Fibroblast of the aortic adventitia (primary cell): ENCODE data around the gene DPH7. TPM values are rescaled to one million over a fixed set of nuclear protein-coding genes. Genes with fewer than 3 reads are reported as not detected.
"Not testable (repeated sequence)": the region's sequence is repeated elsewhere in the genome, so short reads cannot be mapped to it uniquely, and the experiment has no call there.

Experiments
- DNase-seq: peaks from one replicate; pipeline ENCODE4 v3.0.0-alpha.2; 2010; ENCODE audit warnings: low read depth
- H3K4me3 ChIP-seq: 2 replicates; pipeline ENCODE4 v1.5.1; 2011; ENCODE audit warnings: low read depth, mild to moderate bottlenecking, control low read depth, low read length, moderate library complexity
- total RNA-seq: library from RNA; depleted of rRNA; stranded (reverse); fragments of >200 nt; gene quantifications from 2 replicates; pipeline ENCODE4 v1.2.3, GENCODE V29; 2012; ENCODE audit warnings: low replicate concordance
- TF ChIP-seq, protein P1 (sequence below): IDR thresholded peaks from 2 replicates; pipeline ENCODE4 v1.5.1; 2011; ENCODE audit warnings: mild to moderate bottlenecking, low read length, control low read depth, inconsistent platforms; ENCODE audit not compliant: insufficient read depth

The DPH7 gene
- total RNA-seq, 1 donor = 16.1 TPM

- TF ChIP-seq, protein P1, sequence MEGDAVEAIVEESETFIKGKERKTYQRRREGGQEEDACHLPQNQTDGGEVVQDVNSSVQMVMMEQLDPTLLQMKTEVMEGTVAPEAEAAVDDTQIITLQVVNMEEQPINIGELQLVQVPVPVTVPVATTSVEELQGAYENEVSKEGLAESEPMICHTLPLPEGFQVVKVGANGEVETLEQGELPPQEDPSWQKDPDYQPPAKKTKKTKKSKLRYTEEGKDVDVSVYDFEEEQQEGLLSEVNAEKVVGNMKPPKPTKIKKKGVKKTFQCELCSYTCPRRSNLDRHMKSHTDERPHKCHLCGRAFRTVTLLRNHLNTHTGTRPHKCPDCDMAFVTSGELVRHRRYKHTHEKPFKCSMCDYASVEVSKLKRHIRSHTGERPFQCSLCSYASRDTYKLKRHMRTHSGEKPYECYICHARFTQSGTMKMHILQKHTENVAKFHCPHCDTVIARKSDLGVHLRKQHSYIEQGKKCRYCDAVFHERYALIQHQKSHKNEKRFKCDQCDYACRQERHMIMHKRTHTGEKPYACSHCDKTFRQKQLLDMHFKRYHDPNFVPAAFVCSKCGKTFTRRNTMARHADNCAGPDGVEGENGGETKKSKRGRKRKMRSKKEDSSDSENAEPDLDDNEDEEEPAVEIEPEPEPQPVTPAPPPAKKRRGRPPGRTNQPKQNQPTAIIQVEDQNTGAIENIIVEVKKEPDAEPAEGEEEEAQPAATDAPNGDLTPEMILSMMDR = no peak
- DNase-seq = no peak
- no peak overlapping the region for H3K4me3 ChIP-seq
Observed at GRCh38 chr9:137516144-137516917, 62.4 kb downstream of the DPH7 start.

DNA sequence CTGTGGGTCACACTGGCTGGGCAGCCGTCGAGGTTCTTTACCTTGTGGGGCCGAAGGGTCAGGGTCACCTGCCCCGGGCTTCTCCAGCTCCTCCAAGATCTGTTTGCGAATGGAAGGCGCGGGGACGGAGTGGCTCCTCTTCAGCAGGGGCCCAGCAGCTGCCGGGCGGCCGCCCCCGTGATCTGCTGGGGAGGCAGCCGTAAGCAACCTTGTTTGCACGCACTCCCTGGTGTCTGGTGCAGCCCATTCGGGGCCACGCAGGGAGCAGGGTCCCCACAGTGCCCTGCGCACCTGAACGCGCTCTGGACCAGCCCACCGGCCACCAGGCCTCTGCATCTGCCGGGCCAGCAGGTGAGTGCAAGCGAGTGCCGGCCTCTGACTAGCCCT, 63.4 kb downstream of the DPH7 start:
- H3K4me3 ChIP-seq = no peak overlapping the region
- TF ChIP-seq, protein P1 = no peak
- DNase-seq = no peak

DNA sequence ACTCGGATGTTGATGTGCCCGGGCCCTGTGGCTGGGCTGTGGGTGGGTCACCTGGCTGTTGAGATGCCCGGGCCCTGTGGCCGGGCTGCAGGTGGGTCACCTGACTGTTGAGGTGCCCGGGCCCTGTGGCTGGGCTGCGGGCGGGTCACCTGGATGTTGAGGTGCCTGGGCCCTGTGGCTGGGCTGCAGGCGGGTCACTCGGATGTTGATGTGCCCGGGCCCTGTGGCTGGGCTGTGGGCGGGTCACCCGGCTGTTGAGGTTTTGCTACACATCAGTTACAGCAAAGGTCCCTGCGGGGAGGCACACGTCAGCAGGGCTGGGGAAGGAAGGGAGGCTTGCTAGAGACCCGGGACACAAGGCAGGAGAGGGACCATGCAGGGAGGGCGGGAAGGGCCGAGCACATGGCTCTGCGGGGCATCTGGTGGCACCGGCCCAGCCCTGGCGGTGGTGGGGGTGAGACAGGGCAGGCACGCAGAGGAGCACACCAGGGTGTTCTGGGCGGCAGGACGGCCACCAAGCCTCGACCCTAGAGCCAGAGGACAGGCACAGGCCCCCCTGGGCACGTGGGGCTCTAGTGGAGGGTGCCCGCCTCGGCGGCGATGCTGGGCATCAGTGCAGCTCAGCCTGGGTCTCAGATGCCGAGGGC, 63.9 kb downstream of the DPH7 start:
- TF ChIP-seq, protein P1 = no peak
- no peak for DNase-seq
- H3K4me3 ChIP-seq = no peak overlapping the region

DNA sequence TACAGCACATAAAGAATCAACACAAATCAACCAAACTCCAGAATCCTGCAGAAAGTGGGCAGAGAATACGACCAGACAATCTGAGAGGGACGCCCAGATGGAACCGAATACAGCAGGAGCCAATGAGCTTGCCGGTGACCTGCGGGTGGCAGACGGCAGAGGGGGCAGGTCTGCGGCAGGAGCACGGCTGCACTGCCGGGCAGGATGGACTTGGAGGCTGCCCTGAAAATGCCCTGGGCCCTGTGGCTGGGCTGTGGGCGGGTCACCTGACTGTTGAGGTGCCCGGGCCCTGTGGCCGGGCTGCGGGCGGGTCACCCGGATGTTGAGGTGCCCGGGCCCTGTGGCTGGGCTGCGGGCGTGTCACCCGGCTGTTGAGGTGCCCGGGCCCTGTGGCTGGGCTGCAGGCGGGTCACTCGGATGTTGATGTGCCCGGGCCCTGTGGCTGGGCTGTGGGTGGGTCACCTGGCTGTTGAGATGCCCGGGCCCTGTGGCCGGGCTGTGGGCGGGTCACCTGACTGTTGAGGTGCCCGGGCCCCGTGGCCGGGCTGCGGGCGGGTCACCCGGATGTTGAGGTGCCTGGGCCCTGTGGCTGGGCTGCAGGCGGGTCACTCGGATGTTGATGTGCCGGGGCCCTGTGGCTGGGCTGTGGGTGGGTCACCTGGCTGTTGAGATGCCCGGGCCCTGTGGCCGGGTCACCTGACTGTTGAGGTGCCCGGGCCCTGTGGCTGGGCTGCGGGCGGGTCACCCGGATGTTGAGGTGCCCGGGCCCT, 64.7 kb downstream of the DPH7 start:
- not testable (repeated sequence) for H3K4me3 ChIP-seq, DNase-seq

DNA sequence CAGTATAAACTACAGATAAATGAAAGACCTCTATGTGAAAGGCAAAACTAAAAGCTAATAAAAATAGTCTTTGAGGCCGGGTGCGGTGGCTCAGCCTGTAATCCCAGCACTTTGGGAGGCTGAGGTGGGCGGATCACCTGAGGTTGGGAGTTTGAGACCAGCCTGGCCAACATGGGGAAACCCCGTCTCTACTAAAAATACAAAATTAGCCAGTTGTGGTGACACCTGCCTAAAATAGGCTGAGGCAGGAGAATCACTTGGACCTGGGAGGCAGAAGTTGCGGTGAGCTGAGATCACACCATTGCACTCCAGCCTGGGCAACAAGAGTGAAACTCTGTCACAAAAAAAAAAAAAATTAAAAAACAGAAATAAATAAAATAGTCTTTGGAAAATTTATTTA, 65.6 kb downstream of the DPH7 start:
- not testable (repeated sequence) for DNase-seq, H3K4me3 ChIP-seq

GRCh38 chr9:137511758-137512463, 66.8 kb downstream of the DPH7 start:
- no peak for DNase-seq
- H3K4me3 ChIP-seq = no peak overlapping the region
- TF ChIP-seq, protein P1 = no peak

DNA sequence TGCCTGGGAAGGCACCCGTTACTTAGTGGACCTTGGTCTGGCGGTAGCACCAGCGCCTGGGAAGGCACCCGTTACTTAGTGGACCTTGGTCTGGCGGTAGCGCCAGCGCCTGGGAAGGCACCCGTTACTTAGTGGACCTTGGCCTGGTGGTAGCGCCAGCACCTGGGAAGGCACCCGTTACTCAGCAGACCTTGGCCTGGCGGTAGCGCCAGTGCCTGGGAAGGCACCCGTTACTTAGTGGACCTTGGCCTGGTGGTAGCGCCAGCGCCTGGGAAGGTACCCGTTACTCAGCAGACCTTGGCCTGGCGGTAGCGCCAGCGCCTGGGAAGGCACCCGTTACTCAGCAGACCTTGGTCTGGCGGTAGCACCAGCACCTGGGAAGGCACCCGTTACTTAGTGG, 67.6 kb downstream of the DPH7 start:
- not testable (repeated sequence) for DNase-seq, H3K4me3 ChIP-seq

GRCh38 chr9:137509198-137509597, 69.5 kb downstream of the DPH7 start:
- TF ChIP-seq, protein P1 = no peak
- H3K4me3 ChIP-seq = no peak overlapping the region
- DNase-seq = no peak
